Smooth muscle cell (in vitro differentiated cells): ENCODE measurements around the gene TMEM139. TPM values are rescaled to one million over a fixed set of nuclear protein-coding genes. Genes with fewer than 3 reads are reported as not detected.
A peak's percentile ranks its signal among the peaks of the same experiment; 100 is the strongest.

Source experiments
- DNase-seq: peaks from one replicate; lab custom pipeline; 2025; ENCODE audit not compliant: unreplicated experiment; lab: John Stamatoyannopoulos, UW
- H2AFZ ChIP-seq: fragments of 200-600 bp; sonication (generic); 2 replicates; pipeline ENCODE4 v1.6.0; 2016; ENCODE audit warnings: antibody characterized with exemption, low read depth, mild to moderate bottlenecking
- H3F3A ChIP-seq: fragments of 200-600 bp; sonication (generic); 2 replicates; pipeline ENCODE4 v1.6.0; 2017; ENCODE audit warnings: antibody characterized with exemption, low read depth
- H3K27ac ChIP-seq: fragments of 200-600 bp; sonication (generic); 2 replicates; pipeline ENCODE4 v1.5.1; 2016; ENCODE audit warnings: low read depth, mild to moderate bottlenecking
- H3K27me3 ChIP-seq: fragments of 200-600 bp; sonication (generic); 2 replicates; pipeline ENCODE4 v1.6.1; 2016; ENCODE audit warnings: low read depth, mild to moderate bottlenecking
- H3K36me3 ChIP-seq: fragments of 200-600 bp; sonication (generic); 2 replicates; pipeline ENCODE4 v1.5.1; 2016; ENCODE audit warnings: low read depth
- H3K4me1 ChIP-seq: fragments of 200-600 bp; sonication (generic); 2 replicates; pipeline ENCODE4 v1.5.1; 2016; ENCODE audit warnings: low read depth
- H3K4me2 ChIP-seq: fragments of 200-600 bp; sonication (generic); 2 replicates; pipeline ENCODE4 v1.6.0; 2016; ENCODE audit warnings: mild to moderate bottlenecking
- H3K4me3 ChIP-seq: fragments of 200-600 bp; sonication (generic); 2 replicates; pipeline ENCODE4 v1.5.1; 2016; ENCODE audit warnings: mild to moderate bottlenecking
- H3K79me2 ChIP-seq: fragments of 200-600 bp; sonication (generic); 2 replicates; pipeline ENCODE4 v1.6.0; 2016; ENCODE audit warnings: low read depth, mild to moderate bottlenecking
- H3K9ac ChIP-seq: fragments of 200-600 bp; sonication (generic); 2 replicates; pipeline ENCODE4 v1.6.0; 2016; ENCODE audit warnings: low read depth
- H3K9me3 ChIP-seq: fragments of 200-600 bp; sonication (generic); replicated peaks from 2 replicates; pipeline ENCODE4 v1.5.1; 2016; ENCODE audit warnings: low read depth
- H4K20me1 ChIP-seq: fragments of 200-600 bp; sonication (generic); 2 replicates; pipeline ENCODE4 v1.6.0; 2016; ENCODE audit warnings: low read depth
- WGBS: methylation state at CpG from one replicate; pipeline ENCODE4 v1.1.7; 2016; ENCODE audit warnings: low lambda C conversion rate; 5-methylcytosine and 5-hydroxymethylcytosine counted together
- polyA plus RNA-seq: library from polyadenylated mRNA; unstranded; fragments of >200 nt; fragmentation: Nextera tagmentation; extraction: Ambion mirVana; gene quantifications from 2 replicates; pipeline ENCODE4 v1.2.1, GENCODE V29; 2016
- total RNA-seq: library from RNA; depleted of rRNA; stranded (reverse); fragments of >200 nt; gene quantifications from 2 replicates; pipeline ENCODE4 v1.2.3, GENCODE V29; 2014
- TF ChIP-seq, protein P1 (sequence below): fragments of 200-600 bp; sonication (generic); IDR thresholded peaks from 2 replicates; pipeline ENCODE4 v1.5.1; 2017; ENCODE audit warnings: borderline replicate concordance, mild to moderate bottlenecking, antibody characterized with exemption; ENCODE audit not compliant: insufficient read depth, poor library complexity, severe bottlenecking

The TMEM139 gene
- total and polyA plus RNA-seq, 2 experiments from 2014 or later, result 0.93 to 9.1 TPM

DNA sequence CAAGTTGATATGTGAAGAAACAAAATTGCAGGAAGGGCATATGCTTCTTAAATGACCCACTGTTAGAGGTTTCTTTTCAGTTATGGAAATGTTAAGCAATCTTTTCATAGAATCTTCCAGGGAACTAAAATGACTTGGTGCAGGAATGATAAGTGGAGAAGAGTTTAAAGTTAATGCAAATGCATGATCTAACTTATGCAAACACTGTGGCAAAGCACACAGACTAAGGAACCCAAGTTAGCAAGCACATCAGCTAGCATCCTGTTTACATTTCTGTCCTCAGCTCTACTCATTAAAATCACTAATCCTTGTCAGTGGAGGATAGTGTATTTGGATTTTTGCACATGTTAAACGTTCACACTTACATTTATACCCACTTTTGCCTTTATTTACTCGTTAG lies 40.5 kb downstream of the TMEM139 start:
- Histone ChIP-seq H2AFZ (no peak overlapping the region), H3K27me3 (no peaks in the 10 kb centered on the region), H3K9ac (no peak overlapping the region), H3K9me3 (no peaks in the 10 kb centered on the region), H3K36me3 (no peaks in the 10 kb centered on the region), H3K27ac (no peak overlapping the region), H4K20me1 (no peaks in the 10 kb centered on the region), H3K4me3 (no peak overlapping the region), H3K79me2 (no peaks in the 10 kb centered on the region), H3K4me2 (peak overlapping the region; percentile 8), H3K4me1 (no peaks in the 10 kb centered on the region), H3F3A (no peaks in the 10 kb centered on the region)
- DNase-seq, result no peak
- TF ChIP-seq, protein P1, sequence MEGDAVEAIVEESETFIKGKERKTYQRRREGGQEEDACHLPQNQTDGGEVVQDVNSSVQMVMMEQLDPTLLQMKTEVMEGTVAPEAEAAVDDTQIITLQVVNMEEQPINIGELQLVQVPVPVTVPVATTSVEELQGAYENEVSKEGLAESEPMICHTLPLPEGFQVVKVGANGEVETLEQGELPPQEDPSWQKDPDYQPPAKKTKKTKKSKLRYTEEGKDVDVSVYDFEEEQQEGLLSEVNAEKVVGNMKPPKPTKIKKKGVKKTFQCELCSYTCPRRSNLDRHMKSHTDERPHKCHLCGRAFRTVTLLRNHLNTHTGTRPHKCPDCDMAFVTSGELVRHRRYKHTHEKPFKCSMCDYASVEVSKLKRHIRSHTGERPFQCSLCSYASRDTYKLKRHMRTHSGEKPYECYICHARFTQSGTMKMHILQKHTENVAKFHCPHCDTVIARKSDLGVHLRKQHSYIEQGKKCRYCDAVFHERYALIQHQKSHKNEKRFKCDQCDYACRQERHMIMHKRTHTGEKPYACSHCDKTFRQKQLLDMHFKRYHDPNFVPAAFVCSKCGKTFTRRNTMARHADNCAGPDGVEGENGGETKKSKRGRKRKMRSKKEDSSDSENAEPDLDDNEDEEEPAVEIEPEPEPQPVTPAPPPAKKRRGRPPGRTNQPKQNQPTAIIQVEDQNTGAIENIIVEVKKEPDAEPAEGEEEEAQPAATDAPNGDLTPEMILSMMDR, result no peak
- 36% methylated on average over 2 of the region's 2 CpGs for WGBS

DNA sequence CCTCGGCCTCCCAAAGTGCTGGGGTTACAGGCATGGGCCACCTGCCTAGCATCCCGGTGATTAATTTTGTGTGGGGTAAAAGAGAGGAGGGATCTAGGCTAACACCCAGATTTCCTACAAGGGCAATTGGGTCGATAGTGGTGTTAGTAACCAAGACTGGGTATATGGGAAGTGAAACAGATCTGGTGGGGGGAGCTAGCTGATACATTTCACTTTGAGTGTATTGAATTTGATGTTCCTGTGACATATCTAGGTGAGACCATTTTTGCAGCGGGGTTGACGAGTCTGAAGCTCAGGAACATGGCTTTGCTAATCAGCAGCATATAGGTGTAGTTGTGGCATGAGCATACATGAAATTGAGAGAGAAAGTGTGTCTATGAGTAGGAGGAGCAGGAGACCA lies 43.1 kb downstream of the TMEM139 start:
- Histone ChIP-seq H3K4me1 (no peaks in the 10 kb centered on the region), H3K79me2 (no peaks in the 10 kb centered on the region), H3K27ac (no peak overlapping the region), H2AFZ (no peak overlapping the region), H3K4me3 (no peak overlapping the region), H3K36me3 (no peaks in the 10 kb centered on the region), H3K9me3 (no peaks in the 10 kb centered on the region), H3K4me2 (no peak overlapping the region), H3K9ac (no peak overlapping the region), H4K20me1 (no peaks in the 10 kb centered on the region), H3F3A (no peaks in the 10 kb centered on the region), H3K27me3 (no peaks in the 10 kb centered on the region)
- TF ChIP-seq, protein P1, result no peak
- DNase-seq, result no peak
- WGBS, result 97% methylated on average over 5 of the region's 5 CpGs

DNA sequence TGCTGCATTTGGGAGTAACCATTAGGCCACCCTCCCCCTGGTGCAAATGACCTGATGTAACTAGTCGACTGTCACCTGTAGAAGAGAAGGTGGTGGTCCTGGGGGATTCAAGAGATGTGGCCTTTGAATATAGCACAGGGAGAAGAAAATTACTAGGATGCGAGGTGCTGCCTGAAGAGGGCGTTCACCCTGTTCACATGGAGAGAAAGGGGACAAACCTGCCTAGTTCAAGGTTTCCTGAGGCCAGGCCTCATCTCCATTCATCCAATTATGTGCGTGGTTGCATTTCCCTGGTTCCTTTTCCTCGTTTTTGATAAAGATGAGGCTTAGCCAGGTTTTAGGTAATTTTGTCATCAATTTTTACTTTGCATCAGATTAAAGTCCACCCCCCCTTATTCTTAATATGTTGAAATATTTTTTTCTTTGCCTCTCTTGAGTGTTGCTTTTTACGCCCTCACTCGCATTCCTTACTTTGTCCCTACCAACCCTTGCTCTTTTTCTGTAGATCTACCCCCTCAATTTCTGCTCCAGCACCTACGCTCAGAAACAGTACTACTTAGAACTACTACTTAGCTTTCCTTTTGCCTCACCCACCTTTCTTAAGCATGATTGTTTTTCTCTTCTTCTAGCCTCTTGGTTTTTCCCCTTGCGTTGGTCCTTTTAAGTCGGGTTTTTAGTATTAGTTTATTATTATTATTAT lies 44.9 kb downstream of the TMEM139 start:
- WGBS, result 92% methylated on average over 10 of the region's 10 CpGs
- Histone ChIP-seq H3K36me3 (no peaks in the 10 kb centered on the region), H3K27me3 (no peaks in the 10 kb centered on the region), H2AFZ (no peak overlapping the region), H3K4me1 (no peaks in the 10 kb centered on the region), H3K9me3 (no peaks in the 10 kb centered on the region), H3K9ac (no peak overlapping the region), H3F3A (no peaks in the 10 kb centered on the region), H3K79me2 (no peaks in the 10 kb centered on the region), H3K4me3 (no peak overlapping the region), H3K4me2 (no peak overlapping the region), H3K27ac (no peak overlapping the region), H4K20me1 (no peaks in the 10 kb centered on the region)
- no peak for DNase-seq
- TF ChIP-seq, protein P1, result no peak
